Pancreas (tissue), 10 donors: Measurements from ENCODE around the gene SLC34A3. TPM values are rescaled to one million over a fixed set of nuclear protein-coding genes. Genes with fewer than 3 reads are reported as not detected.

Experiments
- ATAC-seq, 4 donors: fragments of 200-7000 bp; cut with Tn5 transposase; one replicate each; pipeline versions ENCODE4 v1.8.0 to v1.9.1; 2020; ENCODE audit warnings: mild to moderate bottlenecking in 4 of 4, moderate library complexity in 4 of 4
- DNase-seq, 6 donors: peaks; one replicate each; pipeline ENCODE4 v3.0.0-alpha.2; 2020
- FAIRE-seq: peaks from 2 replicates; lab custom pipeline; 2012; peaks lifted over from hg19 to GRCh38; lab: Jason Lieb, UNC
- H3K27ac ChIP-seq, 4 donors: fragments of 200-600 bp; sonication (generic); 1 replicate in 3 of 4; 2 replicates in 1 of 4; pipeline versions ENCODE4 v1.5.0 to v1.8.0; 2020
- H3K27me3 ChIP-seq, 4 donors: fragments of 200-600 bp; one replicate each; pipeline ENCODE4 v1.8.0; 2021
- H3K36me3 ChIP-seq, 3 donors: fragments of 200-600 bp; sonication (generic) in 1 of 3; one replicate each; pipeline versions ENCODE4 v1.5.0 to v1.8.0; 2020 to 2021
- H3K4me1 ChIP-seq, 3 donors: fragments of 200-600 bp; one replicate each; pipeline ENCODE4 v1.8.0; 2021
- H3K4me3 ChIP-seq, 4 donors: fragments of 200-600 bp; sonication (generic) in 2 of 4; one replicate each; pipeline versions ENCODE4 v1.5.0 to v1.8.0; 2020 to 2021
- H3K9me3 ChIP-seq, 4 donors: fragments of 200-600 bp; one replicate each; pipeline ENCODE4 v1.8.0; 2021
- WGBS, 2 donors: extraction: QIAGEN DNeasy Blood & Tissue Kit; methylation state at CpG; one replicate each; pipeline ENCODE4 v1.1.7; 2013; 5-methylcytosine and 5-hydroxymethylcytosine counted together
- intact Hi-C, 3 donors: fragments of 100-400 bp; cut with DNase I; formaldehyde crosslinking; loops; one replicate each; pipeline versions ENCODE4 v1.11.1 to v1.14.2; 2022
- polyA plus RNA-seq, 2 donors: library from polyadenylated mRNA; stranded (reverse); fragments of 200-250 nt; gene quantifications; one replicate each; pipeline ENCODE4 v1.2.3, GENCODE V29; 2013
- total RNA-seq, 6 donors: library from RNA; stranded (reverse); fragmentation: NEBNext Ultra II Directional in 4 of 6; extraction: Animal tissue kit (Norgen Biotek cat#: 25700) in 4 of 6; gene quantifications; one replicate each; pipeline versions ENCODE4 v1.2.1 to v1.2.4, GENCODE V29; 2021 to 2023
- TF ChIP-seq, protein P1 (sequence below), 4 donors: fragments of 200-600 bp; sonication (generic) in 3 of 4; IDR thresholded peaks; one replicate each; pipeline versions ENCODE4 v1.5.0 to v1.8.0; 2021; ENCODE audit warnings: antibody characterized with exemption in 4 of 4
- donor health status: healthy with polysubstance abuse.
- donor health status: DM: no; HTN: no; CAD: no; lungs with moderate emphysema.
- donor health status: DM: no; HTN: no; CAD: no.
- donor health status: control.
- donor health status: control.
- donor health status: Bipolar disorder and iron deficiency.
- donor health status: DM: yes; HTN: yes; CAD: no.
- donor health status: DM: no; HTN: no; CAD: no.
- donor health status: DM: no; HTN: no; CAD: no.
- donor health status: DM: yes; HTN: yes; CAD: no.

Gene SLC34A3
- total and polyA plus RNA-seq, 8 donors: 0.12 to 0.42 (median 0.20) TPM; not detected in 4

DNA sequence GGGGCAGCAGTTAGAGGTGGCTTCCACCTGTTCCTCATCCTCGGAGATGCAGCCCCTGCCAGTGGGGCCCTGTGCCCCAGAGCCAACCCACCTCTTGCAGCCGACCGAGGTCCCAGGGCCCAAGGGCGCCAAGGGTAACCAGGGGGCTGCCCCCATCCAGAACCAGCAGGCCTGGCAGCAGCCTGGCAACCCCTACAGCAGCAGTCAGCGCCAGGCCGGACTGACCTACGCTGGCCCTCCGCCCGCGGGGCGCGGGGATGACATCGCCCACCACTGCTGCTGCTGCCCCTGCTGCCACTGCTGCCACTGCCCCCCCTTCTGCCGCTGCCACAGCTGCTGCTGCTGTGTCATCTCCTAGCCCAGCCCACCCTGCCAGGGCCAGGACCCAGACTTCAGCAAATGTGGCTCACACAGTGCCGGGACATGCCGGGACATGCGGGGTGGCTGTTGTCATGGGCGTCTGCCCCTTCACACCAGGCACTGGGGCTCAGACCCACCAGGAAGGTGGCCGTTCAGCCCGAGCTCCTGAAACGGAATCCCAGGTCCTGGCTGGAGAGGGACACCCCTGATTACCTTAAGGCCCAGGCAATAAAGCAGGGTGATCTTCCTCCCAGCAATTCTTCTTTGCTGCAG is 4.9 kb upstream of the SLC34A3 start:
- no peaks in the 10 kb centered on the region for H3K36me3 ChIP-seq
- no peak overlapping the region for H3K4me3 ChIP-seq
- DNase-seq (peak in 1 of 6 donors; percentile 54), ATAC-seq (no peak), FAIRE-seq (no peak)
- H3K27ac ChIP-seq: peak overlapping the region in 1 of 4 donors; percentile 73
- no peaks in the 10 kb centered on the region for H3K27me3 ChIP-seq
- intact Hi-C loops: no loop called here
- H3K9me3 ChIP-seq: no peaks in the 10 kb centered on the region
- TF ChIP-seq, protein P1, sequence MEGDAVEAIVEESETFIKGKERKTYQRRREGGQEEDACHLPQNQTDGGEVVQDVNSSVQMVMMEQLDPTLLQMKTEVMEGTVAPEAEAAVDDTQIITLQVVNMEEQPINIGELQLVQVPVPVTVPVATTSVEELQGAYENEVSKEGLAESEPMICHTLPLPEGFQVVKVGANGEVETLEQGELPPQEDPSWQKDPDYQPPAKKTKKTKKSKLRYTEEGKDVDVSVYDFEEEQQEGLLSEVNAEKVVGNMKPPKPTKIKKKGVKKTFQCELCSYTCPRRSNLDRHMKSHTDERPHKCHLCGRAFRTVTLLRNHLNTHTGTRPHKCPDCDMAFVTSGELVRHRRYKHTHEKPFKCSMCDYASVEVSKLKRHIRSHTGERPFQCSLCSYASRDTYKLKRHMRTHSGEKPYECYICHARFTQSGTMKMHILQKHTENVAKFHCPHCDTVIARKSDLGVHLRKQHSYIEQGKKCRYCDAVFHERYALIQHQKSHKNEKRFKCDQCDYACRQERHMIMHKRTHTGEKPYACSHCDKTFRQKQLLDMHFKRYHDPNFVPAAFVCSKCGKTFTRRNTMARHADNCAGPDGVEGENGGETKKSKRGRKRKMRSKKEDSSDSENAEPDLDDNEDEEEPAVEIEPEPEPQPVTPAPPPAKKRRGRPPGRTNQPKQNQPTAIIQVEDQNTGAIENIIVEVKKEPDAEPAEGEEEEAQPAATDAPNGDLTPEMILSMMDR (IDR thresholded peaks at IDR 0.05): no peak
- peaks cover 12 to 20% (median 17%) of the 10 kb centered on the region in 3 donors for H3K4me1 ChIP-seq
- 79 to 82% methylated on average over 18 to 21 of the region's 21 CpGs for WGBS, 2 donors

GRCh38 chr9:137226338-137227053 is 4.2 kb upstream of the SLC34A3 start:
- TF ChIP-seq, protein P1 (IDR thresholded peaks at IDR 0.05): no peak
- intact Hi-C loops: no loop called here
- no peaks in the 10 kb centered on the region for H3K36me3 ChIP-seq
- peak overlapping the region; percentile 63 to 81 (median 72) for H3K27ac ChIP-seq
- DNase-seq (peak in 2 of 6 donors; percentile 41 to 72), FAIRE-seq (no peak), ATAC-seq (no peak)
- H3K4me3 ChIP-seq: no peak overlapping the region
- WGBS, 2 donors: 62 to 68% methylated on average over 18 of the region's 18 CpGs
- H3K9me3 ChIP-seq: no peaks in the 10 kb centered on the region
- H3K27me3 ChIP-seq: no peaks in the 10 kb centered on the region
- H3K4me1 ChIP-seq: peaks cover 12 to 20% (median 17%) of the 10 kb centered on the region in 3 donors

DNA sequence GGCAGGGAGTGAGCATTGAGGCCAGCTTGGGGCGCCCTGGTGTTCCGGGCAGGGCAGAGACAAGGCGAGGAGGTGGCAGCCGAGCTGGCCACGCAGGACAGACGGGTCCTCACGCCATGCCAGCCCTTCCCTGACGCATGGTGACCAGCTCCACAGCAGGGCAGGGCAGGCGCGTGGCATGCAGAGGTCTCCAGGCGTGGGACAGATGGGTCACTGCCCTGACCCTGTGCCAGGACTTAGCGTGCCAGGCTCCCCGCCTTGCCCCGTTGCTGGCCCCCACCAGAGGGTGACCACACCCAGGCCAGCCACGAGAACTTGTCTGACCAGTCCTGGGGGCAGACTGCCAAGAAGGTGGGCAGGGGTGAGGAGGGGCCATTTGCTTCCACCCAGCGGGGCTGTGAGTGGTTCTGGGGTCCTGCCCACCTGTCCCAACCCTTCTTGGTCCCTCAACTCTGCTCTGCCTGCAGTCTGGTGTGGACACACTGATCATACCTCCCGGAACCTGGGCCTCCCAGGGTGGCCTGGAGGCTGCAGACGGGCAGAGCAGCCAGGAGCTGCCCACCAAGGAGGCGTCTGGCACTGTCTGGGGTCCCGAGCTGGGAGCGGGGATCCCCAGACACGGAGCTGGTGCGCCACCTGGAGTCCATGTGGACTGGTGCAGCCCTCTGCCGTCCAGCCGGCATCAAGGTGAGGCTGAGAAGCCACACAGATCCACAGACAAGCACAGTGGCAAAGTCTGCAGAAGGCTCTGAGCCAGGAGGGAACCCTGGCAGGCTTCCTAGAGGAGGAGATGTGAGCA is 3.4 kb upstream of the SLC34A3 start, which contains the start of gene RNF224:
Gene RNF224 (plus strand): TSS at position 449 of the 799 bp plus-strand sequence. CDS start 834 bp downstream, outside the sequence.
- Histone ChIP-seq H3K9me3 (no peaks in the 10 kb centered on the region), H3K27ac (peak within 1 kb of the TSS; percentile 63 to 81 (median 72)), H3K36me3 (no peaks in the 10 kb centered on the region), H3K4me1 (peaks cover 12 to 20% (median 17%) of the 10 kb centered on the region in 3 donors), H3K27me3 (no peaks in the 10 kb centered on the region), H3K4me3 (no peak within 1 kb of the TSS)
- 10 to 12% methylated on average over 23 to 25 of the region's 25 CpGs for WGBS, 2 donors
- intact Hi-C loops: no loop called here
- no peak for FAIRE-seq
- DNase-seq: peak; percentile 84 to 95 (median 92)
- TF ChIP-seq, protein P1 (IDR thresholded peaks at IDR 0.05): peak; percentile 84 to 94 (median 86)
- ATAC-seq: peak; percentile 57 to 71 (median 67)

DNA sequence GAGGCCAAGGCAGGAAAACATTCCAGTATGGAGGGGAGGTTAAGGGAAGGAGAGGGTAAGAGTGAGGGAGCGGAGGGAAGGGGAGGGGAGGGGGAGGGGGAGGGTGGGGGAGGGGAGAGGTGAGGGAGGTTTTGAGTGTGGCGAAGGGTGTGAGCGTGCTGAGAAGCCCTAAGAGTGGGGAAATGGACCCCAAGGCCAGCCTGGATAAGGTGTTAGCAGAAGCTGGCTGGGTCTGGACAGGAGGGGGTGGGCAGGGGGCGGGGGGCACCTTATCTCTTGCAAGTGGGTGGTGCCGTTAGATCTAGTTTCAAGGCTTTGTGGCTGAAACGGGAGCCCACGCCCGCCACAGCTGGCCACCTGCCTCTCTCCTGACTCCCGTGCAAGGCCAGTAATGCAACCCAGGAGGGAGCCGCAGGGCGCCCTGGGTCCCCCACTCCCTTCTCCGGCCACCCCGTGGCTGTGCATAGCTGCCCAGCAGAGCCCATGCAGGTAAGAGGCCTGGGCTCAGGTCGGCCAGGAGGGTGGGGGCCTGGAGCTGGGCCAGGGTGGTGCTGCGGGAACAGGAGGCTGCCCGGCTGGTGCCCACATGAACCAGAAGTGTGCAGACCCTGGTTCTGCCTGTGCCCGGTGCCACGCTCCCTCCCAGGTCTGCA is 2.7 kb upstream of the SLC34A3 start:
- H3K27me3 ChIP-seq: no peaks in the 10 kb centered on the region
- no peaks in the 10 kb centered on the region for H3K36me3 ChIP-seq
- H3K9me3 ChIP-seq: no peaks in the 10 kb centered on the region
- peak in 1 of 6 donors; percentile 70 for DNase-seq
- 15 to 17% methylated on average over 17 to 18 of the region's 18 CpGs for WGBS, 2 donors
- H3K27ac ChIP-seq: peak overlapping the region in 1 of 4 donors; percentile 70
- peaks cover 7 to 16% (median 11%) of the 10 kb centered on the region in 3 donors for H3K4me1 ChIP-seq
- TF ChIP-seq, protein P1 (IDR thresholded peaks at IDR 0.05): no peak
- no peak for FAIRE-seq
- H3K4me3 ChIP-seq: no peak overlapping the region
- ATAC-seq: no peak
- intact Hi-C loops: no loop called here
